ENCODE measurements around the gene NET1.

GRCh38 chr10:5502061-5502521 lies 89.7 kb downstream of the NET1 start:
- TF ChIP-seq CTCF (IDR thresholded peaks at IDR 0.05; ENCODE audit: low read depth, low read length) (no peak), EZH2phosphoT487 (IDR thresholded peaks at IDR 0.05; ENCODE audit: low read depth) (no peak)
